GM12878 (cell line): Measurements from ENCODE around the gene TOMM6. TPM values are rescaled to one million over a fixed set of nuclear protein-coding genes. Genes with fewer than 3 reads are reported as not detected.

ENCODE experiments used
- ATAC-seq: fragments of 200-7000 bp; cut with Tn5 transposase; 3 replicates; pipeline ENCODE4 v1.9.1; 2020; ENCODE audit warnings: mild to moderate bottlenecking, moderate library complexity
- BruUV-seq: library from RNA; stranded (reverse); fragments of 400-500 nt; replicated peaks from 2 replicates; lab custom pipeline; 2021; lab: Mats Ljungman, UMichigan
- CTCF ChIA-PET: fragments of 300-600 bp; sonication (Branson Sonifier 250); formaldehyde crosslinking; extraction: SDS; loops from one replicate; lab custom pipeline; 2021; ENCODE audit warnings: inconsistent platforms; lab: Yijun Ruan, JAX
- POLR2A ChIA-PET: fragments of 350-600 bp; formaldehyde crosslinking; extraction: SDS; loops from one replicate; lab custom pipeline; 2021; ENCODE audit warnings: inconsistent platforms; lab: Charles Lee
- RAD21 ChIA-PET: fragments of 300-600 bp; sonication (Branson Sonifier 250); formaldehyde crosslinking; loops from one replicate; lab custom pipeline; 2023; ENCODE audit warnings: antibody characterized with exemption; ENCODE audit not compliant: unreplicated experiment; lab: Charles Lee
- SMC1A ChIA-PET: fragments of 300-600 bp; sonication (Branson Sonifier 250); formaldehyde crosslinking; loops from one replicate; lab custom pipeline; 2023; ENCODE audit not compliant: unreplicated experiment, uncharacterized antibody; lab: Charles Lee
- DNase-seq: peaks from one replicate; pipeline ENCODE4 v3.0.0-alpha.2; 2011; ENCODE audit warnings: low read depth, low spot score
- FAIRE-seq: peaks from 3 replicates; lab custom pipeline; 2011; peaks lifted over from hg19 to GRCh38; lab: Jason Lieb, UNC
- H2AFZ ChIP-seq: 2 replicates; pipeline ENCODE4 v1.6.0; 2011; ENCODE audit warnings: low read depth, low read length, control low read depth; ENCODE audit not compliant: control insufficient read depth
- H3K27ac ChIP-seq: 2 replicates; pipeline ENCODE4 v1.5.1; 2011; ENCODE audit warnings: control low read depth; ENCODE audit not compliant: control insufficient read depth, insufficient read depth
- H3K27me3 ChIP-seq, 2 experiments: replicated peaks in 1 of 2; 2 replicates each; pipeline versions ENCODE4 v1.6.0 to v1.6.1; 2011; ENCODE audit warnings: low read length in 1 of 2; ENCODE audit not compliant: control insufficient read depth in 2 of 2, insufficient read depth in 2 of 2
- H3K36me3 ChIP-seq, 2 experiments: 2 replicates each; pipeline ENCODE4 v1.5.1; 2011; ENCODE audit warnings: low read length in 1 of 2; ENCODE audit not compliant: control insufficient read depth in 2 of 2, insufficient read depth in 2 of 2
- H3K4me1 ChIP-seq: 2 replicates; pipeline ENCODE4 v1.6.1; 2011; ENCODE audit warnings: mild to moderate bottlenecking, low read length, moderate library complexity, mixed read lengths; ENCODE audit not compliant: control insufficient read depth, insufficient read depth
- H3K4me2 ChIP-seq: 2 replicates; pipeline ENCODE4 v1.6.0; 2011; ENCODE audit warnings: control low read depth; ENCODE audit not compliant: control insufficient read depth, insufficient read depth
- H3K4me3 ChIP-seq: fragments of 200-600 bp; sonication (generic); 2 replicates; pipeline ENCODE4 v1.5.1; 2016
- H3K79me2 ChIP-seq: 2 replicates; pipeline ENCODE4 v1.6.0; 2011; ENCODE audit warnings: low read length; ENCODE audit not compliant: control insufficient read depth, insufficient read depth
- H3K9ac ChIP-seq: 2 replicates; pipeline ENCODE4 v1.8.0; 2011; ENCODE audit warnings: low read length, control low read depth, mixed read lengths; ENCODE audit not compliant: control insufficient read depth, insufficient read depth
- H3K9me3 ChIP-seq: replicated peaks from 3 replicates; pipeline ENCODE4 v1.5.1; 2011; ENCODE audit warnings: mild to moderate bottlenecking, low read length; ENCODE audit not compliant: control insufficient read depth, insufficient read depth
- H4K20me1 ChIP-seq: 2 replicates; pipeline ENCODE4 v1.6.0; 2011; ENCODE audit not compliant: control insufficient read depth, insufficient read depth
- MXI1 ChIP-seq: fragments of 150-350 bp; IDR thresholded peaks from 2 replicates; pipeline ENCODE4 v1.6.1; 2011; ENCODE audit warnings: low read depth, mild to moderate bottlenecking, inconsistent platforms, low read length, improper control_type of control experiment
- WGBS: methylation state at CpG from one replicate; pipeline ENCODE4 v1.1.6; 2016; ENCODE audit warnings: low lambda C conversion rate; ENCODE audit not compliant: insufficient replicate concordance, insufficient coverage; ENCODE audit errors: missing lambda C conversion rate; 5-methylcytosine and 5-hydroxymethylcytosine counted together
- in situ Hi-C: fragments of 300-500 bp; cut with MboI; formaldehyde crosslinking; loops from 9 replicates; pipeline ENCODE4 v1.14.3; 2018; ENCODE audit warnings: mixed read lengths
- intact Hi-C: fragments of 100-400 bp; cut with micrococcal nuclease; formaldehyde crosslinking; loops from one replicate; pipeline ENCODE4 v1.14.2; 2022; ENCODE audit not compliant: unreplicated experiment
- polyA plus RNA-seq, 11 experiments: library from polyadenylated mRNA; depleted of rRNA in 4 of 11; unstranded in 6 of 11; stranded (reverse) in 5 of 11; fragments of >200 nt; fragmentation: Nextera tagmentation in 4 of 11; fragmentation: Illumina TruSeq in 1 of 11; extraction: Ambion mirVana in 4 of 11; extraction: Trizol in 1 of 11; gene quantifications; 1 replicate in 1 of 11; 2 replicates in 10 of 11; pipeline versions ENCODE4 v1.2.1 to v1.2.3, GENCODE V29; 2011 to 2016; ENCODE audit warnings: inconsistent platforms in 2 of 11, missing spikeins in 2 of 11, low read depth in 1 of 11
- small RNA-seq: library from RNA; depleted of rRNA; stranded (forward); fragments of <200 nt; gene quantifications from one replicate; pipeline ENCODE3, GENCODE V24; 2014
- total RNA-seq, 4 experiments: library from RNA; depleted of rRNA in 3 of 4; stranded (reverse); fragments of >200 nt in 3 of 4; fragmentation: Illumina TruSeq in 1 of 4; extraction: Trizol in 1 of 4; gene quantifications; 2 replicates each; pipeline versions ENCODE4 v1.2.1 to v1.2.3, GENCODE V29; 2013 to 2021
- TF ChIP-seq, protein P1 (sequence below): fragments of 450-650 bp; IDR thresholded peaks from 2 replicates; pipeline ENCODE4 v1.6.1; 2016; ENCODE audit warnings: mild to moderate bottlenecking

Gene TOMM6
- total and polyA plus RNA-seq, 10 of the 15 experiments (the other 5 are each of a cell fraction or from before 2014, with no cell fraction given), result 206 to 746 (median 448) TPM

DNA sequence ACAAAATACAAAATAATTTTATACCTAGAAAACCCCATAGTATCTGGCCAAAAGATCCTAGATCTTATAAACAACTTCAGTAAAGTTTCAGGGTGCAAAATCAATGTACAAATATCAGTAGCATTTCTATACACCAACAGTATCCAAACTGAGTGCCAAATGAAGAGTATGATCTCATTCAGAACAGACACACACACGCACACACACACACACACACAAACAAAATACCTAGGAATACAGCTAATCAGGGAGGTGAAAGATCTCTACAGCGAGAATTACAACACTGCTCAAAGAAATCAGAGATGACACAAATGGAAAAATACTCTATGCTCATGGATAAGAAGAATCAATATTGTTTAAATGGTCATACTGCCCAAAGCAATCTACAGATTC lies 49.2 kb downstream of the TOMM6 start:
- DNase-seq, result no peak
- no peaks in the 10 kb centered on the region for H3K79me2 ChIP-seq
- H3K4me2 ChIP-seq, result no peak overlapping the region
- SMC1A ChIA-PET, result interaction anchor here (1.0 kb wide), 1 partner anchor 13 kb away, joined by 3 read pairs; no protein-coding TSS in a partner anchor
- WGBS, result 91% methylated on average over 2 of the region's 2 CpGs
- H3K9ac ChIP-seq, result no peak overlapping the region
- no peaks in the 10 kb centered on the region for H3K27me3 ChIP-seq
- no peak for ATAC-seq
- no peak overlapping the region for H3K4me3 ChIP-seq
- no peak overlapping the region for H2AFZ ChIP-seq
- H3K27ac ChIP-seq, result no peak overlapping the region
- POLR2A ChIA-PET, result no interaction called here
- H3K4me1 ChIP-seq, result no peaks in the 10 kb centered on the region
- no peaks in the 10 kb centered on the region for H3K36me3 ChIP-seq
- RAD21 ChIA-PET, result no interaction called here
- no peaks in the 10 kb centered on the region for H3K9me3 ChIP-seq
- no TSS peak for BruUV-seq
- CTCF ChIA-PET, result interaction anchor here (1.5 kb wide), 1 partner anchor 10 kb away, joined by 7 read pairs; no protein-coding TSS in a partner anchor
- in situ Hi-C loops, result no loop called here
- no peaks in the 10 kb centered on the region for H4K20me1 ChIP-seq
- intact Hi-C loops, result no loop called here
- FAIRE-seq, result no peak
- TF ChIP-seq, protein P1, sequence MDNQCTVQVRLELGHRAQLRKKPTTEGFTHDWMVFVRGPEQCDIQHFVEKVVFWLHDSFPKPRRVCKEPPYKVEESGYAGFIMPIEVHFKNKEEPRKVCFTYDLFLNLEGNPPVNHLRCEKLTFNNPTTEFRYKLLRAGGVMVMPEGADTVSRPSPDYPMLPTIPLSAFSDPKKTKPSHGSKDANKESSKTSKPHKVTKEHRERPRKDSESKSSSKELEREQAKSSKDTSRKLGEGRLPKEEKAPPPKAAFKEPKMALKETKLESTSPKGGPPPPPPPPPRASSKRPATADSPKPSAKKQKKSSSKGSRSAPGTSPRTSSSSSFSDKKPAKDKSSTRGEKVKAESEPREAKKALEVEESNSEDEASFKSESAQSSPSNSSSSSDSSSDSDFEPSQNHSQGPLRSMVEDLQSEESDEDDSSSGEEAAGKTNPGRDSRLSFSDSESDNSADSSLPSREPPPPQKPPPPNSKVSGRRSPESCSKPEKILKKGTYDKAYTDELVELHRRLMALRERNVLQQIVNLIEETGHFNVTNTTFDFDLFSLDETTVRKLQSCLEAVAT, result 0 out of 2 replicates have a peak, but pooled peaks have one; percentile 2
- no peak for TF ChIP-seq MXI1

Small RNA genes within 50 kb of the gene (small RNA-seq; reads per million reads assigned to genes)
- gene AL365205.2 (not detected), gene AL365205.3 (not detected), gene RF00393 (not detected)

Other genes with a start within 250 kb of the TOMM6 start
Only the 7 nearest of the 10 such genes appear.
- 95.7 and 97.9 TPM in 2 replicates for gene TFEB, start 52.1 kb upstream of the TOMM6 start, total RNA-seq (2014; rRNA removed)
- 30.7 and 31.4 TPM in 2 replicates for gene TFEB, start 52.1 kb upstream of the TOMM6 start, total RNA-seq (2014; rRNA removed; fragmentation: Illumina TruSeq; extraction: Trizol)
- 97.7 and 108 TPM in 2 replicates for gene TFEB, start 52.1 kb upstream of the TOMM6 start, total RNA-seq (2021)
- gene TFEB, start 52.1 kb upstream of the TOMM6 start, polyA plus RNA-seq (2011; rRNA removed), result 22.8 and 62.1 TPM in 2 replicates
- gene TFEB, start 52.1 kb upstream of the TOMM6 start, polyA plus RNA-seq (2014; fragmentation: Illumina TruSeq; extraction: Trizol), result 6.6 and 22.4 TPM in 2 replicates
- 1 to 10 TPM in 1 of 2 experiments, under 1 TPM in 1; 0.84 to 2.6 TPM for gene TFEB, start 52.1 kb upstream of the TOMM6 start, polyA plus RNA-seq (2014; fragmentation: Nextera tagmentation; extraction: Ambion mirVana)
- gene TFEB, start 52.1 kb upstream of the TOMM6 start, polyA plus RNA-seq (2014; rRNA removed), result 107 and 133 TPM in 2 replicates
- gene TFEB, start 52.1 kb upstream of the TOMM6 start, polyA plus RNA-seq (2016; fragmentation: Nextera tagmentation; extraction: Ambion mirVana), result 10 to 100 TPM; 59.4 to 64.3 TPM
- gene PGC, start 40.3 kb upstream of the TOMM6 start, total RNA-seq (2014; rRNA removed), result not detected in 2 replicates
- not detected in 2 replicates for gene PGC, start 40.3 kb upstream of the TOMM6 start, total RNA-seq (2014; rRNA removed; fragmentation: Illumina TruSeq; extraction: Trizol)
- gene PGC, start 40.3 kb upstream of the TOMM6 start, total RNA-seq (2021), result 0.26 and 1.2 TPM in 2 replicates
- gene PGC, start 40.3 kb upstream of the TOMM6 start, polyA plus RNA-seq (2011; rRNA removed), result not detected in 2 replicates
- gene PGC, start 40.3 kb upstream of the TOMM6 start, polyA plus RNA-seq (2014; fragmentation: Illumina TruSeq; extraction: Trizol), result not detected in 2 replicates
- not detected for gene PGC, start 40.3 kb upstream of the TOMM6 start, polyA plus RNA-seq (2014; fragmentation: Nextera tagmentation; extraction: Ambion mirVana)
- not detected in 2 replicates for gene PGC, start 40.3 kb upstream of the TOMM6 start, polyA plus RNA-seq (2014; rRNA removed)
- not detected for gene PGC, start 40.3 kb upstream of the TOMM6 start, polyA plus RNA-seq (2016; fragmentation: Nextera tagmentation; extraction: Ambion mirVana)
- 1.4 and 2.1 TPM in 2 replicates for gene FRS3, start 7.8 kb upstream of the TOMM6 start, total RNA-seq (2014; rRNA removed)
- gene FRS3, start 7.8 kb upstream of the TOMM6 start, total RNA-seq (2014; rRNA removed; fragmentation: Illumina TruSeq; extraction: Trizol), result 1.3 TPM in 2 replicates
- gene FRS3, start 7.8 kb upstream of the TOMM6 start, total RNA-seq (2021), result 3.2 and 3.6 TPM in 2 replicates
- 1.7 and 2.1 TPM in 2 replicates for gene FRS3, start 7.8 kb upstream of the TOMM6 start, polyA plus RNA-seq (2011; rRNA removed)
- 0.16 and 1.2 TPM in 2 replicates for gene FRS3, start 7.8 kb upstream of the TOMM6 start, polyA plus RNA-seq (2014; fragmentation: Illumina TruSeq; extraction: Trizol)
- gene FRS3, start 7.8 kb upstream of the TOMM6 start, polyA plus RNA-seq (2014; fragmentation: Nextera tagmentation; extraction: Ambion mirVana), result under 1 TPM; 0.05 to 0.09 TPM
- 3.4 and 3.8 TPM in 2 replicates for gene FRS3, start 7.8 kb upstream of the TOMM6 start, polyA plus RNA-seq (2014; rRNA removed)
- gene FRS3, start 7.8 kb upstream of the TOMM6 start, polyA plus RNA-seq (2016; fragmentation: Nextera tagmentation; extraction: Ambion mirVana), result 1 to 10 TPM; 1.4 to 2.7 TPM
- gene PRICKLE4, start 6.9 kb upstream of the TOMM6 start, total RNA-seq (2014; rRNA removed), result 0.85 TPM in 1 of 2 replicates, not detected in the other
- not detected in 2 replicates for gene PRICKLE4, start 6.9 kb upstream of the TOMM6 start, total RNA-seq (2014; rRNA removed; fragmentation: Illumina TruSeq; extraction: Trizol)
- gene PRICKLE4, start 6.9 kb upstream of the TOMM6 start, total RNA-seq (2021), result 0.37 TPM in 1 of 2 replicates, not detected in the other
- not detected in 2 replicates for gene PRICKLE4, start 6.9 kb upstream of the TOMM6 start, polyA plus RNA-seq (2011; rRNA removed)
- gene PRICKLE4, start 6.9 kb upstream of the TOMM6 start, polyA plus RNA-seq (2014; fragmentation: Illumina TruSeq; extraction: Trizol), result not detected in 2 replicates
- gene PRICKLE4, start 6.9 kb upstream of the TOMM6 start, polyA plus RNA-seq (2014; fragmentation: Nextera tagmentation; extraction: Ambion mirVana), result not detected
- gene PRICKLE4, start 6.9 kb upstream of the TOMM6 start, polyA plus RNA-seq (2014; rRNA removed), result not detected in 2 replicates
- gene PRICKLE4, start 6.9 kb upstream of the TOMM6 start, polyA plus RNA-seq (2016; fragmentation: Nextera tagmentation; extraction: Ambion mirVana), result under 1 TPM; 0.33 to 0.35 TPM
- 2.7 and 3.4 TPM in 2 replicates for gene USP49, start 107.7 kb downstream of the TOMM6 start, total RNA-seq (2014; rRNA removed)
- gene USP49, start 107.7 kb downstream of the TOMM6 start, total RNA-seq (2014; rRNA removed; fragmentation: Illumina TruSeq; extraction: Trizol), result 5.2 and 5.4 TPM in 2 replicates
- 7.7 TPM in 2 replicates for gene USP49, start 107.7 kb downstream of the TOMM6 start, total RNA-seq (2021)
- 6.5 and 7.6 TPM in 2 replicates for gene USP49, start 107.7 kb downstream of the TOMM6 start, polyA plus RNA-seq (2011; rRNA removed)
- 7.6 and 9.2 TPM in 2 replicates for gene USP49, start 107.7 kb downstream of the TOMM6 start, polyA plus RNA-seq (2014; fragmentation: Illumina TruSeq; extraction: Trizol)
- gene USP49, start 107.7 kb downstream of the TOMM6 start, polyA plus RNA-seq (2014; fragmentation: Nextera tagmentation; extraction: Ambion mirVana), result 1 to 10 TPM; 1.0 TPM
- 6.0 and 6.8 TPM in 2 replicates for gene USP49, start 107.7 kb downstream of the TOMM6 start, polyA plus RNA-seq (2014; rRNA removed)
- 1 to 10 TPM; 3.2 TPM for gene USP49, start 107.7 kb downstream of the TOMM6 start, polyA plus RNA-seq (2016; fragmentation: Nextera tagmentation; extraction: Ambion mirVana)
- gene MED20, start 133.4 kb downstream of the TOMM6 start, total RNA-seq (2014; rRNA removed), result 13.4 and 14.4 TPM in 2 replicates
- gene MED20, start 133.4 kb downstream of the TOMM6 start, total RNA-seq (2014; rRNA removed; fragmentation: Illumina TruSeq; extraction: Trizol), result 14.2 and 15.3 TPM in 2 replicates
- gene MED20, start 133.4 kb downstream of the TOMM6 start, total RNA-seq (2021), result 16.6 and 17.2 TPM in 2 replicates
- gene MED20, start 133.4 kb downstream of the TOMM6 start, polyA plus RNA-seq (2011; rRNA removed), result 24.8 TPM in 2 replicates
- 17.7 and 19.2 TPM in 2 replicates for gene MED20, start 133.4 kb downstream of the TOMM6 start, polyA plus RNA-seq (2014; fragmentation: Illumina TruSeq; extraction: Trizol)
- gene MED20, start 133.4 kb downstream of the TOMM6 start, polyA plus RNA-seq (2014; fragmentation: Nextera tagmentation; extraction: Ambion mirVana), result 10 to 100 TPM; 15.9 to 21.7 TPM
- gene MED20, start 133.4 kb downstream of the TOMM6 start, polyA plus RNA-seq (2014; rRNA removed), result 11.1 and 15.1 TPM in 2 replicates
- gene MED20, start 133.4 kb downstream of the TOMM6 start, polyA plus RNA-seq (2016; fragmentation: Nextera tagmentation; extraction: Ambion mirVana), result 10 to 100 TPM; 20.4 to 21.0 TPM
- 15.6 and 17.8 TPM in 2 replicates for gene BYSL, start 133.8 kb downstream of the TOMM6 start, total RNA-seq (2014; rRNA removed)
- gene BYSL, start 133.8 kb downstream of the TOMM6 start, total RNA-seq (2014; rRNA removed; fragmentation: Illumina TruSeq; extraction: Trizol), result 19.0 and 21.2 TPM in 2 replicates
- 43.8 and 48.6 TPM in 2 replicates for gene BYSL, start 133.8 kb downstream of the TOMM6 start, total RNA-seq (2021)
- 19.2 and 34.5 TPM in 2 replicates for gene BYSL, start 133.8 kb downstream of the TOMM6 start, polyA plus RNA-seq (2011; rRNA removed)
- 24.7 and 31.4 TPM in 2 replicates for gene BYSL, start 133.8 kb downstream of the TOMM6 start, polyA plus RNA-seq (2014; fragmentation: Illumina TruSeq; extraction: Trizol)
- 10 to 100 TPM; 12.6 to 28.4 TPM for gene BYSL, start 133.8 kb downstream of the TOMM6 start, polyA plus RNA-seq (2014; fragmentation: Nextera tagmentation; extraction: Ambion mirVana)
- 48.5 and 56.4 TPM in 2 replicates for gene BYSL, start 133.8 kb downstream of the TOMM6 start, polyA plus RNA-seq (2014; rRNA removed)
- 10 to 100 TPM; 39.7 to 51.1 TPM for gene BYSL, start 133.8 kb downstream of the TOMM6 start, polyA plus RNA-seq (2016; fragmentation: Nextera tagmentation; extraction: Ambion mirVana)